Stimulated activated CD4-positive, alpha-beta T cell treated with anti-CD3 and anti-CD28 coated beads, TNF-alpha, amount 100 ng/mL, for 4 hours (primary cell): ENCODE data around the gene ERC2.
"Not testable (repeated sequence)": the region's sequence is repeated elsewhere in the genome, so short reads cannot be mapped to it uniquely, and the experiment has no call there.

Experiments used
- DNase-seq, 3 experiments: peaks; one replicate each; pipeline ENCODE4 v3.0.0-alpha.2; 2020; ENCODE audit warnings: low read depth in 3 of 3

The ERC2 gene

DNA sequence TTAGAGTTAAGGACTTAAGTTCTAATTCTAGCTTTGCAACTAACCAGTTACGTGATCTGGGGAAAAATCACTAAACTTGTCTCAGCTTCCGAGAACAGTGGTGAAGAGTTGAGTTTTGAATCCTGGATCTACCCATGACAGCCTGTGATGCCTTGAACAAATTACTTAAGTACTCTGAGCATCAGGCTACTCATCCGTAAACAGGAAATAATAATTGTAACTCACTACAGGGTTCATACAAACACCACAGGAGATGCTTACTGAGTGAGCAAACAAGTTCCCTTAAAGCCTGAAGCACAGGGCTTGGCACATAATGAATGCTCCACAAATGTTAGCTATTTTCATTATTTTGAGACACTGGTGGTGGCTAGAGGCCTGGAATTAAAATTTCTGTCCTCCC is 158.8 kb downstream of the ERC2 start:
- DNase-seq, result no peak

DNA sequence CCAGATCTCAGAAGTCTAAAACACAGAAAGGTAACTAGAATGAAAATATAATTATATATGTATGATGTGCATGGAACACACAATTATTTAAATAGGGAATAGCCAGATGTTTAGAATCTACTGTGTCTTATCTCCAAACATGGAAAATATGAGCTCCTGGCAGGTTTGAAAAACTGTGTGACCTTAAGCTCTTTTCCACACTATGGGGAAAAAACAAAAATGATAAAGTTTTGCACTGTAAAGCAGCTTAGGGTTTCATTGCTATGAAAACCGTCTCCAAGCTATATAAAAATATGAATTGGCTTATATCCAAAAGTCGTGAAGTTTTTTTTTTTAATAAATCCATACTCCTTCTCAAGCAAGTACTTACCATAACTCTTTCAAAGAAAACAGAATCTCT is 159.8 kb downstream of the ERC2 start:
- DNase-seq, result no peak

DNA sequence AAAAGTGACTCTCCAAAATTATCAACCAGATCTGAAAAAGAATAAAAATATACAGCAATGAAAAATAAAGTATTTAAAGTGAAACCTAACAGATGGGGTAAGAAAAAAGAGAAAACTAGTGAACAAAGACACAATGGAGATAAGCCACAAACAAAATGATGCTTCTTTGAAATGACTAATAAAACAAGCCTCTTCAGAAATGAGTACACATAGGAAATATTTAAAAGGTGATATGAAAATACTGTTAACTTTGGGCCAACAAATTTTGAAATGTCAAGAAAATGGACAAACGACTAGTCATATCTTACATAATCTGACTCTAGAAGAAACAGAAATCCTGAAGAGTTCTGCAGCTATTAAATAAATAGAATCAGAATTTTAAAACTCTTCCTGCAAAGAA is 164.2 kb downstream of the ERC2 start:
- no peak for DNase-seq

DNA sequence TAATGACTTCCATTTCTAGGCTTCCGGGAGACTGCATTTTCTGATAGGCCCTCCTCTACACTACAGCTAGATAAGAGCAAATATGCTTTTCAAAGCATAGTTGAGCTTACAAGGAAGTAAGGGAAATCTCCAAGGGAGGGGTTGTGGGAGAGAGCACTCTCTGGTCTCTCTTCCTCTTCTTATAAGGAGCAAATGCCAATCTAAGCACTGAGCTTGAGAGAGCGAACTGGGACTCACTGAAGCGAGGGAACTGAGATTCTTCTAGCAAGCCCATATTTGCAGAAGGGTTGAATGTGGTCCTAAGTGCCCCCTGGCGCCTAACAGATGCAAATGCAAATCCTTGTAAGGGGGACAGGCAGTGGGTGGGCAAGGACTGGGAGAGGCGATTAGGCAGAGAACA is 164.8 kb downstream of the ERC2 start:
- no peak for DNase-seq

DNA sequence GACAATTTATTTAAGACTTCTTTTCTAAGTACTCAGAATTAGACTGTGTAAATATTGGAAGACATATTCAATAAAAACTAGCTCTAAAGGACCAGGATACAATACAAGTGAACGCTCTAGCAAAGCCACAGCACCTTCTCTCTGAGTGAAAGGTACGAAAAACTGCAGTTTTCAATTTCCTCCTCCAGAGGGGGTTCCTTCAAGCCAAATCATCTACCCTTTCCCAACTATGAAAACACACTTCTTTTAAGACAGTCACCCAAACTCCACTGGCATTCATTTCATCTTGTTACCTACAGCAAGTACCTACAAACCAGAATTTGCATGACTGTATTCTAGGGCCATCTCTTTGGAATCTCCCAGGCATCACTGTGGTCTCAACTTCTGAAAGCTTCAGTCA is 165.8 kb downstream of the ERC2 start:
- DNase-seq, result no peak

DNA sequence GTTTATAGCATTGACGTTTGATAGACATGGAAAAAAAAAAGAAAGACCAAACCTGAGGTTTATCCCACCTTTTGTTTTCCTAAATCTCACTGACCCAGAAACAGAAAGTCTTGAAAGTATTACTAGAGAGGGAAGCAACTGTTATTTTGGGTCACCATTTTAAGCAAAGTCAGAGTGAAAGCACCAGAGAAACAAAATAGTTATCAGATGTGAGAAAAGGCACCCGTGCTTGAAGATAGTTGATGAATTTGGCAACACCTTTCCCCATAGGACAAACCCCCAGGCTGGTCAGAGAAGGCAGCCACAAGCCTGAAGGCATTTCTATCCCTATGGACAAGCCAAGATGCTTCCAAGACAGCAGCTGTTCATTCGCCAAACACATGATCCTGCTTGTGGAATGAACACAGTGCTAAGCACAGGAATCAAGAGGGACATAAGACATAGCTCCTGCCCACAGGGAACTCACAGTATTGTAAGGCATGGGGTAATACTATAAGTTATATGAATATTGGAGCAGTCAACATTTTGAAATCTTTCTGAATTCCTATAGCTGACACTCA is 170.9 kb downstream of the ERC2 start:
- DNase-seq, result no peak

DNA sequence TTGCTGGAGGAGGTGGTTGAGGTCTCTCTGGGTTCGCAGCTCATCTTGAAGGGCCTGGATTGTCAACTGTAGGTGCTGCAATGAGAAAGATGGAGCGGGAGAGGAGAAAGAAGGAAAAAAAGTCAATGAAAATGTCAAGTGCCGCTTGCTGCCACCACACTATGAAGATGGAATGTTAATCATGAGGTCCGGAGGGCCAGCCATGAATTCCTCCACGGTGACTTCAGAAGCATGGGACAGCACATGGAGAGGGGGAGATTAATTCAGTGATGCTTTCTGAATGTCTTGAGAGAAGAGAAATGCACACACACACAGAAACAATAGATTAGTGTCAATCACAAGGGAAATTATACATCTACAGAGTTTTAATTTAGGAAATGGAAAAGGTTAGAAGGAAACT is 171.9 kb downstream of the ERC2 start:
- no peak for DNase-seq

DNA sequence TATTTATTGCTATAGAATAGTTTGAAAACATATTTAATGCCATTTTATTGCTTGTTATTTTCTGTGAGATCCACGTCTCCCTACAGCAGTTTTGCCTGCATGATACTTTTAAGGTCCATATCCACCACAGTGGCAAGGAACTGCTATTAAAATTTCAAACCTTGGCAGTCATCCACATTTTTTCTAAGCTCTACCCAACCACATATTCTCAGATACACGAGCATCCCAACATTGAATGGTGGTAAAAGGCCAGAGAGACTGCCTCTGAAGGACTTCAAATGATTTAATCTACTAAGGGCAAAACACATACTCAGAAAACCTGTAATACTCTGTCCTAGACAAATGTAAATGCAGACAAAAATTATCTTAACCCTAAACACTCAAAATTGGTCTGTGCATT is 173.1 kb downstream of the ERC2 start:
- DNase-seq, result no peak

DNA sequence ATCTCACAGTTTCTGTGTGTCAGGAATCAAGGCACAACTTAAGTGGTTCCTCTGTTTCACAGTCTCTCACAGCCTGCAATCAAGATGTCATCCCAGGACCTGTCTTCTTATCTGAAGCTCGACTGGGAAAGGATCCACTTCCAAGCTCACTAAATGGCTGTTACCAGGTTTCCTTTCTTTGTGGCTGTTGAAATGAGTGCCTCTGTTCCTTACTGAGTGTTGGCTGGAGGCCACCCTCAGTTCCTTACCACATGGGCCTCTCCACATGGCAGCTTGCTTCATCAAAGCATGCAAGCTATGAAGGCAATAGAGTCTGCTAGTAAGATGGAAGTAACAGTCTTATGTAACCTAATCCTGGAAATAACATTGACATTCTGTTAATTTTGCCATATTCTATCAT is 174.0 kb downstream of the ERC2 start:
- DNase-seq, result no peak

DNA sequence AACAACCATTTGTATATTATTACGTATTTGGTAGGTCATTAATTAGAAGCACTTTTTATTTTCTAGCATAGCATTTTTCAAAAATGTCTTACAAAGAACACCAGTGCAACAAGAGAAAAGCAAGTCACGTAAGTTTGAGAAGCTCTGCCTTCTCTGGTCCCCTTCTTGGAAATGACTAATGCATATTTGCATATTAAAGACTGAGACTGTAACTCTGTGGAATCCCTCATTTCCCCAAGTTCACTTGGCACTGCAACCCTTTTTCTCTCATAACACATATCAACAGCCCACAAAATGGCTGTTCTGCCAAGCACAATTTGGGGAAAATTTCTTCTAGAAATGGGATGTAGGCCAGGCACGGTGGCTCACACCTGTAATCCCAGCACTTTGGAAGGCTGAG is 176.3 kb downstream of the ERC2 start:
- no peak for DNase-seq

DNA sequence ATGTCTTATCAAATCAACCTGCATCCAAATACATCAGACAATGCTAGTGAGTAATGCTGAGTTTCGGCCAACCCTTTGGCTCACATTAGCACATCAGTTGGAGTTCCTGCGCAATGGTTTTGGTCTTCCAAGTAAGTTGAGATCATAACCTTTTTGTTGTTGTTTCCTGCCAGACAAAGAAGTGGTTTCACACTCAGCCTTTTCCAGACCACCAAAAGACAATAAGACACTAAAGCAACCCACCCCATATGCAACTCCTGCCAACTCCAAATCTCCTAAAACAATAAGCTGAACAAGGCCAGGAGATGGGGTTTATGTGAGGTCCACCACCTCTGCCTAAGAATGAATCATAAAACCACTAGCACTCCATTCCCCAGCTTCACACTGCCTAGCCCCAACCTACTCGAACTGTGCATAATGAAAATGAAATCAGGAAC is 177.0 kb downstream of the ERC2 start:
- DNase-seq, result no peak

DNA sequence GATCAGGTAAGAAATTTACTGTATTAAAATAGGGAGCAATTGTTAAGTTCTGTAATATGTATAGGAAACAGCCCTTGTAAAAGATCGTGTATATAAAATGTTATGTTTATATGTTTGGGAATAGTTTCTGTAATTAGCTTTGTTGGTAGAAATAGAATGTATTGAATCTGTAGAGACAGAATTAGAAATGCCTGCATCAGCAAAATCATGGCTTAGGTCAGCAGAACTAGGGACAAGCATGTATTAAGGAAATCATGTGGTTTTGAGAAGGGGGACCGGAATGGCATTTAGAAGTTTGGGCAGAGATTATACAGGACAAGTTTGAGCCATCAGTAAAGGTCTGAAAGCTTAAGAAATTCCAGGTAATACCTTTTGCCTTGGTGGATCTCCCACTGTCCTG is 177.9 kb downstream of the ERC2 start:
- DNase-seq, result no peak

DNA sequence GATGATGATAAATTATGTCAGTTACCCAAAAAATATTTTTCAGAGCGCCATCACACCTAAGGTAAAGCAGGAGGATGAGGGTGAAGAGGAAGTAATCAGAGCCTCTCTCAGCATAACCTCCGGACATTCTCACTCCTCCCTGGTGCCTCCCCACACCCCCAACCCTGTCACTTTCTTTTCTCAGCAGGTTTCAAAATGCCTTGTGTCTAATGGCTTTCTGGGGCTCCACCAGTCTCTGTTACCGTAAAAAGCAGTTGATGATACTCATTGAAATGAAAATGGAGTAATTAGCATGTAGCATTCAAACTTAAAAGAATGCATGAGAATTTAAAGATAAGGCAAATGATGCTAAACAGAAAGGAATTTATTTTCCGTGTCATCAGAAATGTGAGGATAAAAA is 180.0 kb downstream of the ERC2 start:
- DNase-seq, result no peak

DNA sequence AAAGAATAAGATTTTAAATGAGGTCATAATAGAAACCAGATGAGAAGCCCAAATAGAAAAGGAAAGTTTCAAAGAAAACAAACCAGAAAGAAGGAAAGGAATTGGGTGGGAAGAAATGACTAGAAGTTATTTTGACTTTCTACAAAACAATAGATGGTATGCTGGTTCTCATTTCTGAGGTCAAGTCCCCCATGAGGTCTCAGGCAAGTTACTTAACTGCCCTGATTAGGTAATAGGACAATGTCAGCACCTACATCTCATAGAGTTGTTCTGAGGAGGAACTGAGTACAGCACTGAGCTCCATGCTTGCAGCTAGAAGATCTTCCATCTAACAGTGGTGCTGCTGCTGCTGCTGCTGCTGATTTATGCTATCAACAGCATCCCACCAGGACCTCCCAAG is 185.9 kb downstream of the ERC2 start:
- no peak for DNase-seq

DNA sequence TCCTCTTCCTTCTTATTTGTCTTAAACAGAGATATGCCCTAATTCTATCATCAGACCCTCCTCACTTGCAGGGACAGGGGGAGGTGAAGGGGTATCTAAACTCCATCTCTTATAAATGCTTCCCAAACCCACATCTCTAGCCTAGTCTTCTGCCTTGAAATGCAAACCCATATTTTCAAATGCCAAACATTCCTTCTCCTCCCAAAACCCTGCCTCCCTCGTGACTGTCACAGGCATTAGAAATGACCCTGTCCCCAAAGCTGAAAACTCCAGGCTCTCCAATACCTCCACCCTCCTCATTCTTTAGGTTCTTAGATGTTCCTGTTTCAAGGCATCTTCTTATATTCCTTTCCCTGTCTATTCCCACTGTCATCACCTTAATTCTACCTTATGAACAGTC is 191.0 kb downstream of the ERC2 start:
- DNase-seq, result no peak

DNA sequence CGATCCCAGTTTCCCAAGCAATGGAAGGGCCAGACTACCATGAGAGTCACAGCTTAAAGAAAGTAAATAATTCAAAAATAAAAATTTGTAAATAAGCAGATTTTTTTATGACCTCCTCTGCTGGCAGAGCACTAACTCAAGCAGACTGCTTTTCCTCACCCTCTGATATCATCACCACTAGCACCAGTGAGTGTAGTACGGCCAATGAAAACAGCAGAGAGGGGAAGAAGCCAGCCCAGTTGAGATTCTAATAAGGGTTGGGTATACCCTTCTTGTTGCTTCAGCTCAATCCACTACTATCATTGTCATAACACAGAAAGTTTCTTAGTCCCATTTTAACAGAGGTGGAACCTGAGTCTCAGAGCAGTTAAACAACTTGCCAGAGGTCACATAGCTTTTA is 193.1 kb downstream of the ERC2 start:
- DNase-seq, result no peak

DNA sequence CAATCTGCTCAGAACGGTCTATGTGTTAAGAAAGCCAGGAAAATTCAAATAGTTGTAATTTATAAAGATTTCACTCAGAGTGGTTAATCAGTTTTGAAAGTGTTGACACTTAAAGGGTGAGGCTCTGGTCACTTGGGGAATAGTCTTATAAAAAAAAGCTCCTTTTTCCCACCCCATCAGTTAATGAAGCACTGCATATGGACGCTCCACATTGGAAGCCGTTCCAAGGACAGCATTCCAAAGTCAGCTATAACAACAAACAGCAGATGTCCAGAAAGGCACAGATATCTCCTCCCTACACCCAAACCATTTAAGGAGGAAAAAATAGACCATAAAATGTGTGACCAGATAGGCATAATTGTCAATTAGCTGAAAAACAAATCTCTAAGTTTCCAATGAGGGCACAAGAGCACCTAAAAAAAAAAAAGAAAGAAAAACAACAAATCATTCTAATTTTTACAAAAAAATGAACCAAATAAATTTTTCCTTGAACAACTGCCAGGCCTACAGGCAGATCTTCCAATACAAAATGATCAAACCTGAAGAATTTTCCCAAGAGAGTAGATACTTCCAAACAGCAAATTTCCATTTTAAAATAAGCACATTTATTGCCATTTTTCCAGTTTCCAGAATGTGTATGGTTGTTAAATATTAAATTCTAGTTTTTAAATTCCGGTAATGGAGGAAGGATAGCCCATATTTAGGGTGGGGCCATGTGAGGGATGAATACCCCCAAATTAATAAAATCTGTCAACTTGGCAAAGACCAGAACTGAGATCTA is 198.3 kb downstream of the ERC2 start:
- DNase-seq, result no peak

DNA sequence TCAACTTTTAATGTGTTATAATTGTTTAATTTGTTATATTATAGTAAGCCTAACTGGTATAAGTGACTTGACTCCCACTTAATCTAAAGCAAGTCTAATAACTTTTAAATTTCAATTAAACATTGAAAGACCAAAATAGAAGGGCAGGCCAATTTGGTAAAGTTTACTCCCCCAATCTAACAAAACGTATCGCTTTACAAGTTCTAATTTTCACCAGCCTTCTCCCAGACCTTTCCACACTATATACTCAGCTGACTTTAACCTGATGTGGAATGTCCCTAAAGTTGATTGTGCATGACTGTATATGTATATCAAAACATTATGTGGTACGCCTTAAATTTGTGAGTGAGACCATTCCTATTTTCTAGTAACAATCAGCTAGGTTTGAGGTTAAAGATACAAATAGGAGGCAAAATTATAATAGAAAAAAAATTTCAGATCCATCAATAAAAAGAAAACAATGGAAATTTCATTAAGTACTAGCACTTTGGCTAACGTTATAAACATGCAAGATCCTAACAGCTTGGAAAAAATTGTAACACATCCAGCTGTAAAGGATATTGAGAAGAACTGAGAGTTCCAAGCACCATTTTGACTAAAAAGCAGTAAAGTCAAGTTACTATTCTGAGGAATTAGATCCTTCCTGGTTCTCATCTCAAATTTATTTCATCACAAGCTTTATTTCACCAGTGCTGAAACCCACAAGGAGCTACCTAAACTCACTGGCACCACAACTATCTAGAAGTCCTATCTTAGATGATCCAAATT is 199.5 kb downstream of the ERC2 start:
- DNase-seq, result no peak

DNA sequence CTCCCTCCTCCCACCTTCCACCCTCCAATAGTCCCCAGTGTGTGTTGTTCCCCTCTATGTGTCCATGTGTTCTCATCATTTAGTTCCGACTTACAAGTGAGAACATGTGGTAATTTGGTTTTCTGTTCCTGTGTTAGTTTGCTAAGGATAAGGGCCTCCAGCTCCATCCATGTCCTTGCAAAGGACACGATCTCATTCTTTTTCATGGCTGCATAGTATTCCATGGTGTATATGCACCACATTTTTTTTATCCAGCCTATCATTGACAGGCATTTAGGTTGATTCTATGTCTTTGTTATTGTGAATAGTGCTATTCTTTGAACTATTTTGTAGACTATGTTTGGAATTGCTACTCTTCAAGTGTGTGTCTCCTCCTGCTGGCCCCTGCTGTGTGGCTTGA is 206.4 kb downstream of the ERC2 start:
- not testable (repeated sequence) for DNase-seq

DNA sequence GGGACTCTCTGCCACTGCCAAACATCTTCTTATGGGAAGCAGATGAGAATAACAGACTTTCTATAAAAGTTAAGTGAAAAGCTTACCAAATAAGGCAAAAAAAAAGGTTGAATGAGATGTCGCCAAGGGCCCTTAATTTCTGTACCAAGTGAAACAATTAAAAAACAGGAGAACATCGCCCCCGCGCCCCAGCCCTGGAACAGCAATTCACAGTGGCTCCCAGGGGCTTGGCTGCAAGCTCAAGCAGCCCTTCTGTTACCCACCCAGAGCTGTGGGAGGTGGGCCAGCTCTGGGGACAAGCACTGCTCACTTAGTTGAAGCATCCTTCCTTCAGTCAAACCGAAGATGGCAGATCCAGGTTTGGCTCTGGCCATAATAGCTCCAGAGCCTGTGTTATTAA is 208.0 kb downstream of the ERC2 start:
- no peak for DNase-seq

DNA sequence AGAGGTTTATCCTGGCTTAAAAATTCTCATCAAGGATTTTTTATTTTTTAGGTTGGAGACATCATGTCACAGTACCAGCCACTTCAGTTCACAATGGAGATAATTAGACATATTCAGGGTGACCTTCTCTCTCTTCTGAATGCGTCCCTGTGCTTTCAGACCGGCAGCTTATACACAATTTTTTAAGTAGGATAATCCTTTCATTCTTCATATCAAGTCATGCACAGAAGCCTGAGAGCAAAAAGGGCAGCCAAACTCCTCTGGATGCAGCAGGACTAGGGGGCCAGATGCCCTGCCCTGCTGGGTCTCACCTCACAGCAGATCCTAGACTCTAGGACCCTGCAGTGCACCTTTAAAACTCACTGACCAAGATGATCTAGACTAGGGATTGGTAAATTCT is 210.4 kb downstream of the ERC2 start:
- no peak for DNase-seq

DNA sequence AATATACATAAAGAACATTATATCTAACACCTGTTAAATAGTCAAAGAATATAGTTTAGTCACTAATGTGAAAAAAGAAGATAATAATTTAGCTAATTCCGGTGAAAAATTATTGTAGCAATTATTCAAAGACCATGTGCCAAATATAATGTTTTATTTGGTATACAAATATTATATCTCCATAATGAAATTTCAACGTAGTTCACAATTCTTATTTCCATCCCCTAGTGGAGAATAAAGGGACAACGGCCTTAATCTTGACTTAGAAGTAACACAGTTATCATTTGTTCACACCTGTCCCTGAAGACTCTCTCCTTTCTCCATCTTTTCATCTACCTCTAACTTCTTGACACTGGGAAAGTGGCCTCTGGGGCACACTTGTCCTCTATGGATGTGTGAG is 213.4 kb downstream of the ERC2 start:
- no peak for DNase-seq
